Measurements from ENCODE around the gene RAB40B.

Gene RAB40B

GRCh38 chr17:82679586-82680465 lies 18.7 kb downstream of the RAB40B start:
- in situ Hi-C loops (cut with HindIII; ENCODE audit: low pct_ligation_motif_present, low sequenced_read_pairs) = no loop called here
- Histone ChIP-seq H3K27ac (no peak overlapping the region), H3K36me3 (replicated peaks) (no peaks in the 10 kb centered on the region), H3K4me3 (ENCODE audit: low read depth, low read length) (no peak overlapping the region), H3K27me3 (replicated peaks) (no peaks in the 10 kb centered on the region)
- no peak for DNase-seq
- TF ChIP-seq CTCF (IDR thresholded peaks at IDR 0.05; ENCODE audit: low read depth, low read length, missing control alignments) = no peak

- no peak overlapping the region for H3K4me3 ChIP-seq (ENCODE audit: low read depth, low read length)
- in situ Hi-C loops (cut with HindIII; ENCODE audit: low pct_ligation_motif_present, low sequenced_read_pairs) = no loop called here
- no peak for TF ChIP-seq CTCF (IDR thresholded peaks at IDR 0.05; ENCODE audit: low read depth, low read length, missing control alignments)
These were observed 20.1 kb downstream of the RAB40B start for GRCh38 chr17:82678265-82678891.

GRCh38 chr17:82677353-82677925 lies 21.1 kb downstream of the RAB40B start:
- TF ChIP-seq CTCF (IDR thresholded peaks at IDR 0.05; ENCODE audit: low read depth, low read length, missing control alignments) = no peak
- DNase-seq = no peak
- Histone ChIP-seq H3K27me3 (replicated peaks) (no peaks in the 10 kb centered on the region), H3K4me3 (ENCODE audit: low read depth, low read length) (no peak overlapping the region), H3K36me3 (replicated peaks) (no peaks in the 10 kb centered on the region), H3K27ac (no peak overlapping the region)
- in situ Hi-C loops (cut with HindIII; ENCODE audit: low pct_ligation_motif_present, low sequenced_read_pairs) = no loop called here

More at GRCh38 chr17:82678265-82678891, 20.1 kb downstream of the RAB40B start:
- Histone ChIP-seq H3K36me3 (replicated peaks) (no peaks in the 10 kb centered on the region), H3K27me3 (replicated peaks) (no peaks in the 10 kb centered on the region), H3K27ac (no peak overlapping the region)
- no peak for DNase-seq

- H3K36me3 ChIP-seq (replicated peaks) = no peaks in the 10 kb centered on the region
- no peak overlapping the region for H3K27ac ChIP-seq
- in situ Hi-C loops (cut with HindIII; ENCODE audit: low pct_ligation_motif_present, low sequenced_read_pairs) = no loop called here
- no peaks in the 10 kb centered on the region for H3K27me3 ChIP-seq (replicated peaks)
- DNase-seq = no peak
- no peak overlapping the region for H3K4me3 ChIP-seq (ENCODE audit: low read depth, low read length)
- no peak for TF ChIP-seq CTCF (IDR thresholded peaks at IDR 0.05; ENCODE audit: low read depth, low read length, missing control alignments)
These were observed 22.8 kb downstream of the RAB40B start for GRCh38 chr17:82675476-82676245.

GRCh38 chr17:82674656-82675475 lies 23.6 kb downstream of the RAB40B start:
- no peak for DNase-seq
- no peak overlapping the region for H3K27ac ChIP-seq
- in situ Hi-C loops (cut with HindIII; ENCODE audit: low pct_ligation_motif_present, low sequenced_read_pairs) = no loop called here
- TF ChIP-seq CTCF (IDR thresholded peaks at IDR 0.05; ENCODE audit: low read depth, low read length, missing control alignments) = no peak
- no peak overlapping the region for H3K4me3 ChIP-seq (ENCODE audit: low read depth, low read length)
- H3K27me3 ChIP-seq (replicated peaks) = no peaks in the 10 kb centered on the region
- no peaks in the 10 kb centered on the region for H3K36me3 ChIP-seq (replicated peaks)

Data from brain microvascular endothelial cell (primary cell).